SK-N-SH (cell line): Measurements from ENCODE around the gene RAX. TPM values are rescaled to one million over a fixed set of nuclear protein-coding genes. Genes with fewer than 3 reads are reported as not detected.

Experiments used
- CTCF ChIA-PET: fragments of 300-600, 350-600 bp; formaldehyde crosslinking; extraction: SDS; loops from one replicate; lab custom pipeline; 2021; lab: Yijun Ruan, JAX
- POLR2A ChIA-PET: fragments of 350-600 bp; sonication (Branson Sonifier 250); formaldehyde crosslinking; extraction: SDS; loops from one replicate; lab custom pipeline; 2020; ENCODE audit warnings: antibody characterized with exemption, inconsistent platforms; lab: Yijun Ruan, JAX
- DNase-seq: peaks from one replicate; pipeline ENCODE4 v3.0.0; 2012
- H2AFZ ChIP-seq: fragments of 200-600 bp; sonication (generic); 2 replicates; pipeline ENCODE4 v1.8.1; 2016; ENCODE audit warnings: antibody characterized with exemption, mild to moderate bottlenecking, low read depth
- H3F3A ChIP-seq: fragments of 200-600 bp; sonication (generic); replicated peaks from 2 replicates; pipeline ENCODE3; 2016; ENCODE audit warnings: antibody characterized with exemption, mild to moderate bottlenecking; ENCODE audit not compliant: insufficient read depth
- H3K27ac ChIP-seq, 2 experiments: fragments of 200-500 bp in 1 of 2; fragments of 200-600 bp in 1 of 2; sonication (Bioruptor generic) in 1 of 2; sonication (generic), shearing (Covaris generic) in 1 of 2; 2 replicates each; pipeline versions ENCODE4 v1.5.1 to v1.6.1; 2014 to 2016; ENCODE audit warnings: low read depth in 2 of 2, inconsistent platforms in 1 of 2, low read length in 1 of 2, mild to moderate bottlenecking in 1 of 2, mixed read lengths in 1 of 2
- H3K27me3 ChIP-seq: fragments of 200-600 bp; sonication (generic), shearing (Covaris generic); 2 replicates; pipeline ENCODE4 v1.6.1; 2016; ENCODE audit warnings: mixed run types; ENCODE audit not compliant: insufficient read depth
- H3K36me3 ChIP-seq, 2 experiments: fragments of 200-500 bp in 1 of 2; fragments of 200-600 bp in 1 of 2; sonication (Bioruptor generic) in 1 of 2; sonication (generic) in 1 of 2; replicated peaks in 1 of 2; 2 replicates each; pipeline versions ENCODE3 to v1.5.1; 2014 to 2016; ENCODE audit warnings: low read length in 1 of 2, mild to moderate bottlenecking in 1 of 2; ENCODE audit not compliant: insufficient read depth in 2 of 2, control insufficient read depth in 1 of 2
- H3K4me1 ChIP-seq, 2 experiments: fragments of 200-500 bp in 1 of 2; fragments of 200-600 bp in 1 of 2; sonication (Bioruptor generic) in 1 of 2; sonication (generic), shearing (Covaris generic) in 1 of 2; 2 replicates each; pipeline versions ENCODE4 v1.5.1 to v1.6.1; 2014 to 2016; ENCODE audit warnings: low read depth in 1 of 2, low read length in 1 of 2, mixed run types in 1 of 2; ENCODE audit not compliant: insufficient read depth in 2 of 2, control insufficient read depth in 1 of 2
- H3K4me2 ChIP-seq: fragments of 200-600 bp; sonication (generic), shearing (Covaris generic); 2 replicates; pipeline ENCODE4 v1.6.1; 2017; ENCODE audit warnings: mixed run types
- H3K4me3 ChIP-seq, 2 experiments: fragments of 200-500 bp in 1 of 2; fragments of 200-600 bp in 1 of 2; sonication (Bioruptor generic) in 1 of 2; sonication (generic), shearing (Covaris generic) in 1 of 2; 2 replicates each; pipeline versions ENCODE4 v1.5.1 to v1.8.1; 2014 to 2016; ENCODE audit warnings: low read depth in 2 of 2, inconsistent platforms in 1 of 2, low read length in 1 of 2, mild to moderate bottlenecking in 1 of 2, mixed read lengths in 1 of 2, moderate library complexity in 1 of 2
- H3K79me2 ChIP-seq: fragments of 200-600 bp; sonication (generic); 2 replicates; pipeline ENCODE4 v1.8.1; 2017; ENCODE audit warnings: mild to moderate bottlenecking; ENCODE audit not compliant: insufficient read depth
- H3K9ac ChIP-seq: fragments of 200-600 bp; sonication (generic); 2 replicates; pipeline ENCODE4 v1.6.1; 2017; ENCODE audit warnings: mixed run types
- H3K9me2 ChIP-seq: fragments of 200-600 bp; sonication (generic); 2 replicates; pipeline ENCODE4 v1.6.1; 2017; ENCODE audit warnings: mixed run types
- H3K9me3 ChIP-seq: fragments of 200-600 bp; sonication (generic); 2 replicates; pipeline ENCODE4 v1.6.1; 2017; ENCODE audit warnings: mixed run types, mild to moderate bottlenecking, moderate library complexity
- H4K20me1 ChIP-seq: fragments of 200-600 bp; sonication (generic); 2 replicates; pipeline ENCODE4 v1.6.1; 2017; ENCODE audit warnings: mild to moderate bottlenecking, mixed run types; ENCODE audit not compliant: insufficient read depth
- FOXJ3 ChIP-seq: sonication (generic); formaldehyde crosslinking; IDR thresholded peaks from 2 replicates; pipeline ENCODE4 v1.5.1; 2020; ENCODE audit warnings: mild to moderate bottlenecking, missing genetic modification reagents
- RCOR1 ChIP-seq: fragments of 150-350 bp; IDR thresholded peaks from 2 replicates; pipeline ENCODE4 v1.6.1; 2017; ENCODE audit warnings: antibody characterized with exemption, low read length
- REST ChIP-seq: IDR thresholded peaks from 2 replicates; pipeline ENCODE4 v1.6.1; 2012; ENCODE audit warnings: mild to moderate bottlenecking, low read depth, low read length, moderate library complexity
- SMC3 ChIP-seq: IDR thresholded peaks from 2 replicates; pipeline ENCODE4 v1.6.1; 2012; ENCODE audit warnings: low read depth, low read length, improper control_type of control experiment
- TAF1 ChIP-seq: IDR thresholded peaks from 2 replicates; pipeline ENCODE4 v1.6.1; 2012; ENCODE audit warnings: low read depth, mild to moderate bottlenecking, low read length, moderate library complexity, borderline replicate concordance
- TEAD4 ChIP-seq: IDR thresholded peaks from 2 replicates; pipeline ENCODE4 v1.4.0; 2012; ENCODE audit warnings: mild to moderate bottlenecking, borderline replicate concordance; ENCODE audit not compliant: insufficient read depth
- USF1 ChIP-seq: IDR thresholded peaks from 2 replicates; pipeline ENCODE4 v1.4.0; 2012; ENCODE audit warnings: low read depth, borderline replicate concordance
- USF2 ChIP-seq: fragments of 150-350 bp; IDR thresholded peaks from 2 replicates; pipeline ENCODE4 v1.6.1; 2017; ENCODE audit warnings: antibody characterized with exemption, low read length, low read depth, borderline replicate concordance
- WGBS: methylation state at CpG from one replicate; pipeline ENCODE4 v1.1.6; 2017; ENCODE audit warnings: low lambda C conversion rate; 5-methylcytosine and 5-hydroxymethylcytosine counted together
- polyA plus RNA-seq, 3 experiments: library from polyadenylated mRNA; depleted of rRNA; stranded (reverse); fragments of >200 nt; gene quantifications; 2 replicates each; pipeline ENCODE4 v1.2.3, GENCODE V29; 2012

RAX gene
- polyA plus RNA-seq, 1 of the 3 experiments (the other 2 are of a cell fraction): not detected

- ChIA-PET POLR2A (no interaction called here), CTCF (interaction anchor here (0.9 to 4.6 kb wide), 5 partner anchors 10 to 161 kb away, joined by 3 to 37 read pairs (median 4); no protein-coding TSS in a partner anchor)
- Histone ChIP-seq H3F3A (peaks cover 13% of the 10 kb centered on the region), H3K9me3 (no peaks in the 10 kb centered on the region), H3K4me1 (peaks cover 2 to 49% of the 10 kb centered on the region in 2 experiments; a peak in 3 of 4 replicates), H2AFZ (no peak overlapping the region), H3K36me3 (no peaks in the 10 kb centered on the region), H3K4me3 (no peak overlapping the region), H3K27ac (no peak overlapping the region), H3K9ac (no peak overlapping the region), H3K27me3 (no peaks in the 10 kb centered on the region), H4K20me1 (no peaks in the 10 kb centered on the region), H3K4me2 (no peak overlapping the region), H3K9me2 (no peaks in the 10 kb centered on the region), H3K79me2 (no peaks in the 10 kb centered on the region)
- WGBS: 46% methylated on average over 5 of the region's 5 CpGs
- TF ChIP-seq SMC3 (no peak), REST (no peak), TEAD4 (no peak)
- DNase-seq: no peak
Measured at GRCh38 chr18:59231114-59231513, 42.1 kb downstream of the RAX start.

- no peaks in the 10 kb centered on the region for H3K9me3 ChIP-seq
- H3K36me3 ChIP-seq: no peaks in the 10 kb centered on the region
- ChIA-PET CTCF (interaction anchor here (0.7 to 4.6 kb wide), 7 partner anchors 8 to 173 kb away, joined by 3 to 37 read pairs (median 4); partner anchors contain the start of gene GRP), POLR2A (interaction anchor here (1.1 to 1.2 kb wide), 2 partner anchors 14 to 52 kb away, joined by 3 read pairs; no protein-coding TSS in a partner anchor)
- no peaks in the 10 kb centered on the region for H4K20me1 ChIP-seq
- no peak overlapping the region for H2AFZ ChIP-seq
- no peak for DNase-seq
- peaks cover 12% of the 10 kb centered on the region for H3F3A ChIP-seq
- no peak overlapping the region for H3K9ac ChIP-seq
- peaks cover 2 to 53% of the 10 kb centered on the region in 2 experiments; a peak in 3 of 4 replicates for H3K4me1 ChIP-seq
- no peaks in the 10 kb centered on the region for H3K27me3 ChIP-seq
- H3K9me2 ChIP-seq: no peaks in the 10 kb centered on the region
- no peak overlapping the region for H3K4me3 ChIP-seq
- H3K4me2 ChIP-seq: no peak overlapping the region
- 65% methylated on average over 6 of the region's 6 CpGs for WGBS
- no peak for TF ChIP-seq USF1
- TF ChIP-seq USF2: no peak
- no peak for TF ChIP-seq RCOR1
- TF ChIP-seq FOXJ3 (CRISPR knock-in tag): no peak
- no peak for TF ChIP-seq TAF1
- no peak for TF ChIP-seq REST
- TF ChIP-seq, all 33 proteins: peak for 0
- H3K79me2 ChIP-seq: no peaks in the 10 kb centered on the region
- no peak overlapping the region; a peak in 1 of 4 replicates for H3K27ac ChIP-seq
Measured at GRCh38 chr18:59229701-59230443, 43.4 kb downstream of the RAX start.
